ENCODE data around the gene MRPL24.

The MRPL24 gene

GRCh38 chr1:156743367-156744302 is 2.7 kb upstream of the MRPL24 start:
- DNase-seq (ENCODE audit: low read depth), result no peak

- DNase-seq (ENCODE audit: low read depth), result no peak
These were observed 1.9 kb upstream of the MRPL24 start for GRCh38 chr1:156742801-156743200.

GRCh38 chr1:156742017-156742416 is 1.1 kb upstream of the MRPL24 start:
- no peak for DNase-seq (ENCODE audit: low read depth)

- DNase-seq (ENCODE audit: low read depth), result no peak
These were observed 644 bp upstream of the MRPL24 start for GRCh38 chr1:156741481-156741983.

- DNase-seq (ENCODE audit: low read depth), result no peak
These were observed 599 bp downstream of the MRPL24 start for GRCh38 chr1:156740237-156740740.

- no peak for DNase-seq (ENCODE audit: low read depth)
These were observed 2.0 kb downstream of the MRPL24 start for GRCh38 chr1:156738916-156739315.

GRCh38 chr1:156738407-156738806 is 2.5 kb downstream of the MRPL24 start:
- DNase-seq (ENCODE audit: low read depth), result no peak

- DNase-seq (ENCODE audit: low read depth), result no peak
These were observed 6.8 kb downstream of the MRPL24 start for GRCh38 chr1:156733989-156734584.

- peak; percentile 96 for DNase-seq (ENCODE audit: low read depth)
These were observed 12.1 kb downstream of the MRPL24 start, which contains the start of gene ISG20L2 for GRCh38 chr1:156728599-156729462. Gene ISG20L2, minus strand, starts transcription at chr1:156728766. Its CDS starts 1,114 bp downstream, at chr1:156727652.

- peak; percentile 52 for DNase-seq (ENCODE audit: low read depth)
These were observed 12.8 kb downstream of the MRPL24 start, which contains the start of gene METTL25B for GRCh38 chr1:156727926-156728598. Gene METTL25B, plus strand, starts transcription at chr1:156728469. Its CDS starts 636 bp downstream, at chr1:156729105.

- DNase-seq (ENCODE audit: low read depth), result no peak
These were observed 13.4 kb downstream of the MRPL24 start for GRCh38 chr1:156727492-156727891.

- DNase-seq (ENCODE audit: low read depth), result peak; percentile 16
These were observed 14.2 kb downstream of the MRPL24 start for GRCh38 chr1:156726549-156727226.

GRCh38 chr1:156725683-156726280 is 15.1 kb downstream of the MRPL24 start:
- peak; percentile 70 for DNase-seq (ENCODE audit: low read depth)

- DNase-seq (ENCODE audit: low read depth), result no peak
These were observed 19.4 kb downstream of the MRPL24 start for GRCh38 chr1:156721535-156721934.

GRCh38 chr1:156721131-156721530 is 19.8 kb downstream of the MRPL24 start:
- no peak for DNase-seq (ENCODE audit: low read depth)

GRCh38 chr1:156717351-156717750 is 23.5 kb downstream of the MRPL24 start:
- DNase-seq (ENCODE audit: low read depth), result no peak

- no peak for DNase-seq (ENCODE audit: low read depth)
These were observed 26.1 kb downstream of the MRPL24 start for GRCh38 chr1:156714830-156715229.

GRCh38 chr1:156712626-156713025 is 28.3 kb downstream of the MRPL24 start:
- DNase-seq (ENCODE audit: low read depth), result no peak

GRCh38 chr1:156711011-156711817 is 29.7 kb downstream of the MRPL24 start:
- DNase-seq (ENCODE audit: low read depth), result no peak

Data from T follicular helper cell (primary cell).